Neural cell (in vitro differentiated cells): Measurements from ENCODE around the gene KLHL11. TPM values are rescaled to one million over a fixed set of nuclear protein-coding genes. Genes with fewer than 3 reads are reported as not detected.
"Not testable (repeated sequence)": the region's sequence is repeated elsewhere in the genome, so short reads cannot be mapped to it uniquely, and the experiment has no call there.

Source experiments
- H2AFZ ChIP-seq: fragments of 200-600, 300-800 bp; sonication (generic), shearing (Covaris generic); 2 replicates; pipeline ENCODE4 v1.6.0; 2014; ENCODE audit warnings: low read depth, mild to moderate bottlenecking, antibody characterized with exemption, low read length, moderate library complexity
- H3F3A ChIP-seq: fragments of 200-600 bp; shearing (Covaris generic); 2 replicates; pipeline ENCODE4 v1.6.1; 2016; ENCODE audit warnings: mild to moderate bottlenecking, moderate library complexity, mixed read lengths, antibody characterized with exemption, low read length; ENCODE audit not compliant: insufficient read depth, poor library complexity, severe bottlenecking
- H3K27ac ChIP-seq: fragments of 200-600, 300-800 bp; sonication (generic), shearing (Covaris generic); 2 replicates; pipeline ENCODE4 v1.5.1; 2014; ENCODE audit warnings: mild to moderate bottlenecking, low read length, moderate library complexity
- H3K27me3 ChIP-seq: fragments of 300-800, 200-600 bp; sonication (generic), shearing (Covaris generic); 2 replicates; pipeline ENCODE4 v1.6.0; 2014; ENCODE audit warnings: mild to moderate bottlenecking, low read depth, low read length, moderate library complexity; ENCODE audit not compliant: insufficient read depth
- H3K36me3 ChIP-seq: fragments of 300-800, 200-600 bp; sonication (generic), shearing (Covaris generic); 2 replicates; pipeline ENCODE4 v1.5.1; 2014; ENCODE audit warnings: mild to moderate bottlenecking, antibody characterized with exemption, low read length, moderate library complexity; ENCODE audit not compliant: insufficient read depth
- H3K4me2 ChIP-seq: fragments of 300-800, 200-600 bp; sonication (generic), shearing (Covaris generic); 2 replicates; pipeline ENCODE4 v1.6.0; 2014; ENCODE audit warnings: mild to moderate bottlenecking, low read length
- H3K4me3 ChIP-seq: fragments of 300-800, 200-600 bp; sonication (generic), shearing (Covaris generic); 2 replicates; pipeline ENCODE4 v1.5.1; 2014; ENCODE audit warnings: mild to moderate bottlenecking, low read length, moderate library complexity
- H3K79me2 ChIP-seq: fragments of 200-600 bp; shearing (Covaris generic); replicated peaks from 2 replicates; pipeline ENCODE4 v1.6.0; 2014; ENCODE audit warnings: mild to moderate bottlenecking, low read length, moderate library complexity; ENCODE audit not compliant: insufficient read depth
- H3K9ac ChIP-seq: fragments of 300-800, 200-600 bp; sonication (generic), shearing (Covaris generic); 2 replicates; pipeline ENCODE4 v1.6.1; 2016; ENCODE audit warnings: mild to moderate bottlenecking, low read length, mixed read lengths
- H3K9me2 ChIP-seq: fragments of 200-600 bp; shearing (Covaris generic); 2 replicates; pipeline ENCODE4 v1.6.1; 2016; ENCODE audit warnings: mild to moderate bottlenecking, low read length, mixed read lengths; ENCODE audit not compliant: insufficient read depth
- H3K9me3 ChIP-seq: fragments of 200-600, 300-800 bp; sonication (generic), shearing (Covaris generic); 2 replicates; pipeline ENCODE4 v1.6.1; 2016; ENCODE audit warnings: mild to moderate bottlenecking, mixed run types, low read length, moderate library complexity, mixed read lengths
- H4K20me1 ChIP-seq: fragments of 200-600 bp; shearing (Covaris generic); 2 replicates; pipeline ENCODE4 v1.6.1; 2016; ENCODE audit warnings: mild to moderate bottlenecking, mixed run types; ENCODE audit not compliant: insufficient read depth
- EP300 ChIP-seq: fragments of 450-650 bp; conservative IDR thresholded peaks from 2 replicates; pipeline ENCODE4 v1.6.1; 2014; ENCODE audit warnings: antibody characterized with exemption, mild to moderate bottlenecking, moderate library complexity; ENCODE audit not compliant: poor library complexity, severe bottlenecking
- EZH2 ChIP-seq: fragments of 200-600, 300-800 bp; shearing (Covaris generic), sonication (generic); IDR thresholded peaks from 2 replicates; pipeline ENCODE4 v1.6.1; 2014; ENCODE audit warnings: antibody characterized with exemption, low read length, borderline replicate concordance, mild to moderate bottlenecking; ENCODE audit not compliant: insufficient read depth, poor library complexity, severe bottlenecking
- MXI1 ChIP-seq: fragments of 450-650 bp; conservative IDR thresholded peaks from 2 replicates; pipeline ENCODE4 v1.6.1; 2014; ENCODE audit warnings: antibody characterized with exemption, mild to moderate bottlenecking; ENCODE audit not compliant: poor library complexity, severe bottlenecking
- POLR2AphosphoS5 ChIP-seq: IDR thresholded peaks from 2 replicates; pipeline ENCODE4 v1.6.1; 2012
- SMC3 ChIP-seq: fragments of 450-650 bp; conservative IDR thresholded peaks from 2 replicates; pipeline ENCODE4 v1.6.1; 2014; ENCODE audit warnings: antibody characterized with exemption, mild to moderate bottlenecking, moderate library complexity; ENCODE audit not compliant: poor library complexity
- TAF1 ChIP-seq: IDR thresholded peaks from 2 replicates; pipeline ENCODE4 v1.6.1; 2012; ENCODE audit warnings: low read depth
- polyA plus RNA-seq: library from polyadenylated mRNA; depleted of rRNA; stranded (reverse); fragments of >200 nt; gene quantifications from 2 replicates; pipeline ENCODE4 v1.2.3, GENCODE V29; 2014

The KLHL11 gene
- polyA plus RNA-seq, 1 donor from 2014 or later = 30.3 TPM

GRCh38 chr17:41860254-41860931 lies 4.8 kb downstream of the KLHL11 start:
- TF ChIP-seq SMC3 (no peak), EP300 (peak; percentile 41)

GRCh38 chr17:41851382-41851781 lies 13.8 kb downstream of the KLHL11 start:
- peaks cover 53% of the 10 kb centered on the region for H3K79me2 ChIP-seq
- not testable (repeated sequence) for H3K27me3 ChIP-seq, H3K36me3 ChIP-seq, H3K4me3 ChIP-seq, H4K20me1 ChIP-seq, H3K4me2 ChIP-seq, H3F3A ChIP-seq, H3K9ac ChIP-seq, H3K9me2 ChIP-seq, H2AFZ ChIP-seq, H3K27ac ChIP-seq, H3K9me3 ChIP-seq

More at GRCh38 chr17:41860254-41860931, 4.8 kb downstream of the KLHL11 start:
- Histone ChIP-seq H4K20me1 (no peaks in the 10 kb centered on the region), H3K9ac (no peak overlapping the region), H3K79me2 (peaks cover 53% of the 10 kb centered on the region), H2AFZ (no peak overlapping the region), H3K4me2 (no peak overlapping the region), H3K9me3 (no peaks in the 10 kb centered on the region), H3K27ac (no peak overlapping the region), H3K4me3 (peak overlapping the region; percentile 24), H3K9me2 (no peaks in the 10 kb centered on the region), H3K27me3 (no peaks in the 10 kb centered on the region), H3F3A (no peaks in the 10 kb centered on the region), H3K36me3 (no peaks in the 10 kb centered on the region)

- H3F3A ChIP-seq = no peaks in the 10 kb centered on the region
- no peak overlapping the region for H3K9ac ChIP-seq
- H3K27me3 ChIP-seq = no peaks in the 10 kb centered on the region
- no peak overlapping the region for H3K27ac ChIP-seq
- no peak overlapping the region for H3K4me2 ChIP-seq
- no peaks in the 10 kb centered on the region for H4K20me1 ChIP-seq
- no peak overlapping the region for H2AFZ ChIP-seq
- no peak overlapping the region for H3K4me3 ChIP-seq
- peaks cover 46% of the 10 kb centered on the region for H3K79me2 ChIP-seq
- no peaks in the 10 kb centered on the region for H3K9me2 ChIP-seq
- peaks cover 8% of the 10 kb centered on the region for H3K36me3 ChIP-seq
- TF ChIP-seq MXI1 = no peak
- no peak for TF ChIP-seq TAF1
- no peaks in the 10 kb centered on the region for H3K9me3 ChIP-seq
Measured at GRCh38 chr17:41849251-41849990, 15.8 kb downstream of the KLHL11 start.

GRCh38 chr17:41848788-41849187 lies 16.4 kb downstream of the KLHL11 start:
- peaks cover 40% of the 10 kb centered on the region for H3K79me2 ChIP-seq
- H3K27me3 ChIP-seq = no peaks in the 10 kb centered on the region
- H3K36me3 ChIP-seq = peaks cover 3% of the 10 kb centered on the region
- H3K9me3 ChIP-seq = no peaks in the 10 kb centered on the region
- H2AFZ ChIP-seq = no peak overlapping the region
- no peak for TF ChIP-seq POLR2AphosphoS5
- TF ChIP-seq TAF1 = no peak
- TF ChIP-seq EZH2 = no peak
- H3K4me3 ChIP-seq = no peak overlapping the region
- no peaks in the 10 kb centered on the region for H4K20me1 ChIP-seq
- no peak overlapping the region for H3K27ac ChIP-seq
- H3K9me2 ChIP-seq = no peaks in the 10 kb centered on the region
- no peak overlapping the region for H3K9ac ChIP-seq
- H3K4me2 ChIP-seq = no peak overlapping the region
- no peaks in the 10 kb centered on the region for H3F3A ChIP-seq
